Astrocyte of the cerebellum (primary cell): Measurements from ENCODE around the gene TMEM63B.
A peak's percentile ranks its signal among the peaks of the same experiment; 100 is the strongest.

Experiments
- DNase-seq: peaks from one replicate; pipeline ENCODE4 v3.0.0-alpha.2; 2011; ENCODE audit warnings: low read depth
- H3K4me3 ChIP-seq: 2 replicates; pipeline ENCODE4 v1.5.1; 2011; ENCODE audit warnings: mild to moderate bottlenecking, low read depth, low read length, moderate library complexity
- CTCF ChIP-seq: IDR thresholded peaks from 2 replicates; pipeline ENCODE4 v1.5.1; 2012; ENCODE audit warnings: low read length, low read depth, moderate library complexity, mild to moderate bottlenecking; ENCODE audit errors: missing control alignments
- in situ Hi-C: cut with HindIII; loops from 2 replicates; pipeline ENCODE4 v1.10.0; 2017; ENCODE audit warnings: low sequenced_read_pairs

TMEM63B gene

GRCh38 chr6:44151348-44152108 is 24.2 kb downstream of the TMEM63B start:
- peak; percentile 98 for TF ChIP-seq CTCF
- in situ Hi-C loops: loop anchor here (5.0 kb wide), 1 partner anchor 44 kb away; no protein-coding TSS in a partner anchor
- DNase-seq: peak; percentile 34
- H3K4me3 ChIP-seq: no peak overlapping the region

- no peak overlapping the region for H3K4me3 ChIP-seq
- DNase-seq: no peak
- in situ Hi-C loops: loop anchor here (5.0 kb wide), 1 partner anchor 45 kb away; no protein-coding TSS in a partner anchor
- no peak for TF ChIP-seq CTCF
Observed at GRCh38 chr6:44152109-44152461, 24.7 kb downstream of the TMEM63B start.

GRCh38 chr6:44152533-44152932 is 25.2 kb downstream of the TMEM63B start:
- DNase-seq: no peak
- in situ Hi-C loops: loop anchor here (5.0 kb wide), 1 partner anchor 45 kb away; no protein-coding TSS in a partner anchor
- no peak overlapping the region for H3K4me3 ChIP-seq
- no peak for TF ChIP-seq CTCF

GRCh38 chr6:44154067-44154466 is 26.7 kb downstream of the TMEM63B start:
- TF ChIP-seq CTCF: no peak
- no peak overlapping the region for H3K4me3 ChIP-seq
- DNase-seq: no peak
- in situ Hi-C loops: loop anchor here (5.0 kb wide), 1 partner anchor 47 kb away; no protein-coding TSS in a partner anchor

GRCh38 chr6:44156494-44157151 is 29.3 kb downstream of the TMEM63B start:
- in situ Hi-C loops: no loop called here
- no peak for TF ChIP-seq CTCF
- no peak overlapping the region for H3K4me3 ChIP-seq

GRCh38 chr6:44157152-44157521 is 29.8 kb downstream of the TMEM63B start:
- H3K4me3 ChIP-seq: no peak overlapping the region
- in situ Hi-C loops: no loop called here
- no peak for DNase-seq
- no peak for TF ChIP-seq CTCF

More at GRCh38 chr6:44156494-44157151, 29.3 kb downstream of the TMEM63B start:
- no peak for DNase-seq
